SHP77 (cell line): ENCODE measurements around the gene RPL29.
"Not testable (repeated sequence)": the region's sequence is repeated elsewhere in the genome, so short reads cannot be mapped to it uniquely, and the experiment has no call there.

Source experiments
- DNase-seq, 2 experiments: peaks; one replicate each; lab custom pipeline; 2025; lab: John Stamatoyannopoulos, UW

Gene RPL29

GRCh38 chr3:52005571-52005986 is 9.9 kb upstream of the RPL29 start:
- peak; percentile 54 to 55 for DNase-seq

GRCh38 chr3:52004906-52005395 is 9.3 kb upstream of the RPL29 start:
- no peak for DNase-seq

DNA sequence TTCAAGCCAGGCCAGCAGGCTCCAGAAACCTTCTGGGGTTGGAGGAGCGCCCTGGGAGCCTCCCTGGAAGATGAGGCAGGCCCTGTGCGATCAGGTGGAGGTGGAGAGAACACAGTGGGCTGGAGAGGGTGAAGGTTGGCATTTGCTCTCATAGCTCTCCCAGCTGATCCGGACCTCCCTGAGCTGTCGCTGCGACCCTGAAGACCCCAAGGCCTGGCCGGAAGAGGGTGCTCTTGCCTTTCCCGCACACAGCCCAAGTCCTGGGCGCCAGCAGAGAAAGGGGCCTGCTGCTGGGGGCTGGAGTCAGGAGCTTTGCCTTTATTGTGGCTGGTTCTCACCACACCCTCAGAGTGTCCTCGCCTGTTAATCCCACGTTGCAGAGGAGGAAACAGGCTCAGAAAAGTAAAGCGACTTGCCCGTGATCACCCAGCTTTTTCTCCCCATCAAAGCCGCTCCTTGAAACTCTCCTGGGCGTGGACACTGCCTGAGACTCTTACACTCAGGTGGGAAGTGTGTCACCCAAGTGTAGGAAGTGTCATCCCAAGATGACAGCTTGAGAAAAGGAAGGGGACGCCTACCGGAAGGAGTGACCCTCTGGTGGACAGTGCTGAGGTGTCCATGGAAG is 8.6 kb upstream of the RPL29 start:
- DNase-seq: peak; percentile 62 to 77

DNA sequence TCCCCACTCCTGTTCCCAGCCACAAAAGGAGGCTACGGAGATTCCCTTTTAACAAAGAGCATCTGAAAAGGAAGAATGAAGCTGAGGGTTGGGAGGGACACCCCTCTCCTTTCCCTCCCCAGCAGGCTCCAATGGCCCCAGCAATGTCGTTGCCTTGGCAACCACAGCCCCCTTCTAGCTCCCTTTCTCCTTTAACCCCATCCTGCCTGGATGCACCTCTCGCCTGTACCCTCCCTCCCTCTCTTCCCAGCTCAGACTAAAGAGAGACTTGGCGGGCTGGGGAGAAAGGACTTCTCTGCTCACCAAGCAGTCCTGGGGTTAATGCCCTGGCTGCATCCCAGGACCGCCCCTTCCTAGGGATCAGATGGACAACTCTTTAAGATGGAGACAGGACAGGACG is 7.1 kb upstream of the RPL29 start:
- DNase-seq: no peak

DNA sequence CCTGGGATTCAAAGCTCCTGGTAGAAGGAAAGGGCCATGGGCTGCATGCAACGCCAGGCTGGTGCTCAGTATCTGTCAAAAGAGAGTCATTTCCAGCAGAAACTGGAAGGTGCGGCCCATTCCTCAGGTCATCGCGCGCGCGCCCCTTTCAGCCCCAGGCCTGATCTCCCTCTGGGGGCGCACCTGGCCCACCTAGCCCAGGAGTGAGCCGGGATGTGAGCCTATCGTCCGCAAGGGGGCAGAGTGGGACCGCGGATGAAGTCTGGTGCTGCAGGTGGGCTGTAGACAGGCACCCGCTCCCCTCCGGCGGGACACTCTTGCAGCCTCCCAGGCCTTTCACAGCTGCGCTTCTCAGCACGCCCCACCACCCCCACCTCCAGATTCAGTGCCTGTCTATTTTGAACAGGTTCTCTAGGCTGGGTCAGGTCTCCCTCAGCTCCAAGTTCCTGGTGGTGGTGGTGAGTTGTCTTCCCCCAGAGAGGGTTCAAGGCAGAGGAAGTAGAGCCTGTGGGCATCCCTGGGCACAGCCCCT is 5.8 kb upstream of the RPL29 start:
- DNase-seq: peak; percentile 63 to 70

GRCh38 chr3:51999846-52000245 is 4.2 kb upstream of the RPL29 start:
- no peak for DNase-seq

- no peak for DNase-seq
These were observed 3.1 kb upstream of the RPL29 start for GRCh38 chr3:51998774-51999173.

DNA sequence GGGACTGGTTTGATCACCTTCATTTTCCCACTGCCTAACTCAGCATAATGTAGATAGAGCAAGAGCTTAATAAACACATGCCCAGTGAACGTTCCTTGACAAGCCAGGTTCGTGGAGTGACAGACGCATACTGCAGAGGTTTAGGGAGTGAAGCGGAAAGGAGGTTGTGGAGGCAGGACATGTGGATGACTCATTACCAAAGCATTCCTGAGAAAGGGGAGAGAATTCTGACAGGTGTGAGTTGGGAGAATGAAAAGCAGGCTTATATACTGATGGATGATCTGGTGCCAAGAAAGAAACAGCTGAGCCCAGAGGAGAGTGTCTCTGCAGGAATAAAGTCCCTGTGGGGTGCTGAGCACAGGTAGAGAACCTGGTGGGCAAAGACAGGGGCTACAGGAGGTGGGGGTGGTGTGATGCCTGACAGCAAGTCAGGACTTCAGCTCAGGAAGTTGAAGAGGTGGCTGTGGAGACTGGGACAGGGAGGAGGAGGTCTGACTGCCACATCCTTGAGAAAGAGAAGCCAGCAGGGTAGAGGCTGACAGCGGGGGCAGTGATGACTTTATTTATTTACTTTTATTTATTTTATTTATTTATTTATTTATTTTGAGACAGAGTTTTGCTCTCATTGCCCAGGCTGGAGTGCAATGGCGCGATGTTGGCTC is 2.4 kb upstream of the RPL29 start:
- DNase-seq: peak; percentile 12 to 20

DNA sequence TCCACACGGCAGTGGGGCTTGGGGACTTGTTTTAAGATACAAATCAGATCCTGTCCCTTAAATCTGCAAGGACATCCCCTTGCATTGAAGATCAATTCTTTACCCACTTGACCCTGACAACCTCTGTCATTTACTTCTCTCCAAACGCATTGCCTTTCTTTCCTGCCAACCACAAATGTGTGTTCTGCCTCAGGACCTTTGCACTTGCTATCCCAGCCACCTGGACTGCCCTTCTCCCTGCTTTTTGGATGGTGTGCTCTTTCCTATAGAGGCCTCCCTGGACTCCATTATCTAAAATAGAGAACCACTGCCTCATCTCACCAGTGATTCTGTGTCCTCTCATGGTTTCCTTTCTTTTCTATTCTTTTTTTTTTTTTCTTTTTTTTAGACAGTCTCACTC is 1.5 kb upstream of the RPL29 start:
- no peak for DNase-seq

DNA sequence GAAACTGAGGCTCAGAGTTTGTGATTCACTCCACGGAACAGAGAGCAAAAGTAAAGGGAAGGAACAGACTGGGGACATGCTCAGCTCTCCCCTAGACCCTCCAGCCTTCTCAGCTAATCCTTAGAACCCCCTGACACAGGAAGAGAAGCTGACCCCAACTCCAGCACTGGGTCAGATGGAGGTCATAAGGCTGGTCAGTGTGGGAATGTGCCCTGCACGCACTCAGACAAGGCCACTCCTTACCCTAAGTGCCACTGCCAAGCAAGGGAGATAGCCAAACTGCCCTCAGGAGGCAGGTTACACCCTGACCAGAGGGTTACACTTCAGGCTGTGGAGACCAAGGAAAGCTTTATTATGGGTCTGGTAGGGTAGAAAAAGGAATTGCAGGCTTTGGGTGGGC is 1.2 kb downstream of the RPL29 start:
- no peak for DNase-seq

DNA sequence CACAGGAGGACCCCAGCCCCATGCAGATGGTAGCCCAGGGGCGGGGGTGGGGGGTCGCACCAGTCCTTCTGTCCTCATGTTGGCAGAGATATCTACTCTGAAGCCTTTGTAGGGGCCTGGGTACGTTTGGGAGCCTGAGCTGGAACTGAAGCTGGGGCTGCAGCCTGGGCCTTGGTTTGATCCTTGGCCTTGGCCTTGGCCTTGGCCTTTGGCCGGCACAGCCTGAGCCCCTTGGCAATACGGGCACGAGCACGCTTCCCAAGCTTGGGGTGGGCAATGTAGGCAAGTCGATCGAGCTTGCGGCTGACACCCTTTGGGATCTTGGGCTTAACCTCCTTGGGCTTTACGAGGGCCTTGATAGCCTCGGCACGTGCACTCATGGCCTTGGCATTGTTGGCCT is 2.0 kb downstream of the RPL29 start:
- DNase-seq: not testable (repeated sequence)

DNA sequence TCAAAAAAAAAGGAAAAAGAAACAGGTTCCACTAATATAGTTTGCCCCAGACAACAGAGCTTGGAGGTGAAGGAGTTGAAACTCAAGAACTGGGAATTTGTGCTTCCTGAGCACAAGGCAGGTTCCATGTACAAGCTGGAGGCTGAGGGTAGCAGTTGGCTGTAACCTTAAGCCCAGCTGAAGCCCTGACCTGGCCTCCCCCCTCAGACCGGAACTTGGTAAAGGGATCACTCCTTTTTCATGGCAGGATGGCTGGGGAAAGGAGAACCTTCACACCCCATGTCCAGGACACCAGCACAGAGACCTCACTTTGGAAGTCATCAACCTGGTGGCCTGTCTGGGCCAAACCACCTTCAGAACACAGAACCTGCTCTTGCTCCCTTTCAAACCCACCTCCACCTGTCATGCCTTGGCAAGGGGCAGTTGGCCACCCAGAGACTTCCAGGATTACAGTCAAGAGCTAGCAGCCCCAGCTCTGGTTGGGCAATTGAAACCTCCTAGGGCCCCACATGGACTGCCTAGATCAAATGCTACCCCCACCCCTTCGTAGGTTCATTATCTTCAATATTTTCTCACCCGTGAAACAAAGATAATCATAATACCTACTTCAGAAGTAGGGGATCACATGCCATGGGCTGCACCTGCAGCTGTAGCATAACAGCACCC is 3.5 kb downstream of the RPL29 start:
- no peak for DNase-seq

- not testable (repeated sequence) for DNase-seq
These were observed 5.2 kb downstream of the RPL29 start for GRCh38 chr3:51990501-51990971.

DNA sequence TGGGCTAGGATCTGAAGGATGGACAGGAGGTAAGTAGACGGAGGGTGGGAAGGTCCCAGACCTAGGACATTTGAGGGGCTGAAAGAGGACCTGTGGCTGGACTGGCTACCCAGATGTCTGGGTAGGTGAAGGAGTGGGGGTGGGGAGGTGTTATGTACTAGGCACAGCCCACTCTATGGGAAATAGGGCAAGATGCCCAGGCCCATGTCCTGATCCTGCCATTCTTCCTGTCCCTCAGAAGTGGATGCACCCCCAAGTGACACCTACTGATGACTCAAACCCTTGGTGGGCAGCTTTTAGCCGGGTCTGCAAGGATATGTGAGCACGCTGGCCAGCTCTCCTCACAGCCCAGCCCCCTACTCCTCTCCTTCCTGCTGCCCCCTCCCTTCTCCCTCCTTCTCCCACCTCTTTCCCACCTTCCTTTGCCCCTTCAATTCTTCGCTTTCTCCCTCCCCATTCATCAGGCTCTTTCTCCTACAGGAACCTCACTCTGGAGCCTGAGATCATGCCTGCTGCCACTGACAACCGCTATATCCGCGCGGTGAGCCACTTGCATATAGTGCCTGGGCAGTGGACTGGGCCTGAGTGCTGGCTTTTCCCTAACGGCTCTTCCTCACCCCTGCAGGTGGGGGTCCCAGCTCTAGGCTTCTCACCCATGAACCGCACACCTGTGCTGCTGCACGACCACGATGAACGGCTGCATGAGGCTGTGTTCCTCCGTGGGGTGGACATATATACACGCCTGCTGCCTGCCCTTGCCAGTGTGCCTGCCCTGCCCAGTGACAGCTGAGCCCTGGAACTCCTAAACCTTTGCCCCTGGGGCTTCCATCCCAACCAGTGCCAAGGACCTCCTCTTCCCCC is 7.2 kb downstream of the RPL29 start:
- DNase-seq: no peak

GRCh38 chr3:51987568-51987967 is 8.1 kb downstream of the RPL29 start:
- DNase-seq: no peak

- no peak for DNase-seq
These were observed 9.4 kb downstream of the RPL29 start for GRCh38 chr3:51986010-51986947.

DNA sequence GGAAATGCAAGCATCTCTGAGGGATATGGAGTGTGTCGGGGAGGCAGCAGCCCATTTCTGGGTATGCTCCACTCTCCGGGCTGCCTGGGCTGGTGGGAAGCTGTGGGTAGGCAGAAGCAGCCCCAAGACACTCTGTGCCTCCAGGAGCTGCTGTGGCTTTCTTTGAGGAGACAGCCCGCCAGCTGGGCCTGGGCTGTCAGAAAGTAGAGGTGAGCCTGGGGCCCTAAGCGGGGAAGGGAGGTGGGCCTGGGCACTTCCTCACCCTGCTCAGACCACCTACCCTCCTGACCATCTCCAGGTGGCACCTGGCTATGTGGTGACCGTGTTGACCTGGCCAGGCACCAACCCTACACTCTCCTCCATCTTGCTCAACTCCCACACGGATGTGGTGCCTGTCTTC is 10.6 kb downstream of the RPL29 start:
- no peak for DNase-seq

DNA sequence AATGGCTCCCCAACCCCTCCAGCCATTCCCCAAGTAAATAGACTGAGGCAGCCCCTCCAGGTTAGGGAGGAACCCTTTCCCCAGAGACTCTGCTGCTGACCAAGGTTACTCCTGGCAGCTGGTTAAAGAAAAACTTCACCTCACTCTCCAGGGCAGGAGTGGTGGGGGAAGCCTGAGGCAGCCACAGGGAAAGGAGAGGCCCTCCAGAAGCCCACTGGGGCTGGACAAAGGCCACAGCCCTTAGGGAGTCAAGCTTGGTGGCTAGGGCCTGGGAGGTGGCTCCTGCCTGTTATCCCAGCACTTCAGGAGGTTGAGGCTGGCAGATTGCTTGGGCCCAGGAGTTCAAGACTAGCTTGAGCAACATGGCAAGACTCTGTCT is 11.4 kb downstream of the RPL29 start:
- no peak for DNase-seq

DNA sequence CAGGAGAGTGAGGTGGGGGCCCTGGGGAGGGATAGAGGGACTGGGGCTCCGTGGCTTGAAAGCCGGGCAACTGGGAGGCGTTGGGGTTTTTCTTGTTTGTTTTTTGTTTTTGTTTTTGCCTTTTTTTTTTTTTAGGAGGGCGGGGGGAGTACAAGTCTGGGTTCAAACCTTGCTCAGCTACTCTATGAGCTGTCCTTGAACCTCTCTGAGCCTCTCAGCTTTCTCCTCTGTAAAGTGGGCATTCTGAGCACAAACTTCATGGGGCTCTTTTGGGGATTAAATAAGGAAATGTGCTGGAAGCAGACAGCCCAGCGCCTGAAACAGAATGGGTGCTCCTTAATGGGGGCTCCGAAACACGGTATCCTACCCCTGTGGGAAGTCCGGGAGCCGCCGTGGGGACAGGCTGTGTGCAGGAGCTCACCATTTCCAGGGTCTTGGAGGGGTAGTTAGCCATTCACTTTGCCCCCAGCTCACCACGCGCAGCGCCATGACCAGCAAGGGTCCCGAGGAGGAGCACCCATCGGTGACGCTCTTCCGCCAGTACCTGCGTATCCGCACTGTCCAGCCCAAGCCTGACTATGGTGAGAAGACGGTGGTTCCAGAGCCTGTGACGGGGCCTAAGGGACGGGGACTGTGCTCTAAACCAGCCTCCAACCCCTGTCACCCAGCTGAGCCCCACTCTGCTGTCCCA is 12.0 kb downstream of the RPL29 start:
- no peak for DNase-seq
